Right ventricle myocardium inferior (tissue), 1 donor: Measurements from ENCODE around the gene SYCP2L. TPM values are rescaled to one million over a fixed set of nuclear protein-coding genes. Genes with fewer than 3 reads are reported as not detected.

Source experiments
- ATAC-seq: fragments of 200-7000 bp; cut with Tn5 transposase; one replicate; pipeline ENCODE4 v1.9.1; 2020; ENCODE audit warnings: mild to moderate bottlenecking, moderate library complexity
- DNase-seq: peaks from one replicate; pipeline ENCODE4 v3.0.0; 2021; ENCODE audit errors: missing footprints
- intact Hi-C: fragments of 100-400 bp; cut with DNase I; formaldehyde crosslinking; loops from one replicate; pipeline ENCODE4 v1.11.0; 2022
- total RNA-seq: library from RNA; stranded (reverse); fragmentation: NEBNext Ultra II Directional; extraction: Animal tissue kit (Norgen Biotek cat#: 25700); gene quantifications from one replicate; pipeline ENCODE4 v1.2.1, GENCODE V29; 2021
- donor health status: DM: no; HTN: yes; CAD: no; lungs with severe emphysema.

SYCP2L gene
- total RNA-seq, 1 donor from 2014 or later = 0.92 TPM

DNA sequence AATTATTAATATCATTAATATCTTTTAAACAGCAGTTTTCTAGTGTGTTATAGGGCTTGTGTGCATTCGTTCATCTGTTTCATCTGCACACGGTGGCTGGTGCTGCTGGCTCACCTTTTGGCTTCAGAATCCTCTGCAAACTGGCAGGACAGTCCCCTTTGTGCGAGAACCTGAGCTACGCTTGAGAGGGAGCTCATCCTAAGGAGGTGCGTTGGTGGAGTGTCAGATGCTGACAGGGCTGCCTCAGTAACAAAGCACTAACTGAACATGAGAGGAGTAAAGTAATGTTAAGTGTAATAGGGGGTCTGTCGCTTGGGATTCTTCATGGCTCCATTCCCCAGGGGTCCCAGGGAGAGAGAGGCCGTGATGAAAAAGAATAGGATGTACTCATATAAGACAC, 134.9 kb downstream of the SYCP2L start:
- ATAC-seq (no peak), DNase-seq (no peak)
- intact Hi-C loops = no loop called here

DNA sequence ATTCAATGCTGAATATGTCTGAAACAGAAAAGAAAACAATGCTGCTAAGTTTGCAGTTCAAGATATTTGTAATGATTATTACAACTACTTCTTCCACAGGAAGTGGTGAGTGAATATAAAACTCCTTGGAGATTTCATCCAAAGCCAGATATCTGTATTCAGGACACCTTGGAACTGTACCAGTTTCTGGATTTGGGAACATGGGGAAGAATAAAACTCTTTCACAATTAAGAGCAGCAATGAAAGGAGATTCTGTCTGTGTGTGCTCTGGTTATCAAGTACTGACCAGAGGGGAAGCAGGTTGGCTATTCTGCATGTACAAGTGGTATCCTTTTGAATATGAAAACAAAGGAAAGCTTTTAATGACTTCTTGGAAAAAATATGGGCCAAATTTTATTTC, 136.2 kb downstream of the SYCP2L start:
- no peak for DNase-seq
- peak; percentile 72 for ATAC-seq
- intact Hi-C loops = no loop called here

Other genes starting within 250 kb of the SYCP2L start
- 0.49 TPM for gene C6orf52, start 192.4 kb upstream of the SYCP2L start, total RNA-seq
- gene PAK1IP1, start 192.1 kb upstream of the SYCP2L start, total RNA-seq = 11.5 TPM
- 120 TPM for gene TMEM14C, start 164.0 kb upstream of the SYCP2L start, total RNA-seq
- gene TMEM14B, start 139.2 kb upstream of the SYCP2L start, total RNA-seq = 106 TPM
- gene MAK, start 48.5 kb upstream of the SYCP2L start, total RNA-seq = not detected
- not detected for gene GCM2, start 5.0 kb upstream of the SYCP2L start, total RNA-seq
- 2.4 TPM for gene ELOVL2, start 157.3 kb downstream of the SYCP2L start, total RNA-seq
- gene SMIM13, start 206.8 kb downstream of the SYCP2L start, total RNA-seq = 12.6 TPM
- gene ERVFRD-1, start 224.7 kb downstream of the SYCP2L start, total RNA-seq = 0.14 TPM